LNCaP clone FGC (cell line): ENCODE data around the gene FAM168A.
A peak's percentile ranks its signal among the peaks of the same experiment; 100 is the strongest.

ENCODE experiments used
- DNase-seq: peaks from one replicate; pipeline ENCODE4 v3.0.0-alpha.2; 2011; ENCODE audit warnings: low read depth
- H3K4me3 ChIP-seq: 2 replicates; pipeline ENCODE4 v1.5.1; 2011; ENCODE audit warnings: mild to moderate bottlenecking, low read depth, low read length, control low read depth
- CTCF ChIP-seq: IDR thresholded peaks from 2 replicates; pipeline ENCODE4 v1.5.1; 2012; ENCODE audit warnings: mild to moderate bottlenecking; ENCODE audit not compliant: control insufficient read depth, insufficient read depth; ENCODE audit errors: extremely low read depth

FAM168A gene

DNA sequence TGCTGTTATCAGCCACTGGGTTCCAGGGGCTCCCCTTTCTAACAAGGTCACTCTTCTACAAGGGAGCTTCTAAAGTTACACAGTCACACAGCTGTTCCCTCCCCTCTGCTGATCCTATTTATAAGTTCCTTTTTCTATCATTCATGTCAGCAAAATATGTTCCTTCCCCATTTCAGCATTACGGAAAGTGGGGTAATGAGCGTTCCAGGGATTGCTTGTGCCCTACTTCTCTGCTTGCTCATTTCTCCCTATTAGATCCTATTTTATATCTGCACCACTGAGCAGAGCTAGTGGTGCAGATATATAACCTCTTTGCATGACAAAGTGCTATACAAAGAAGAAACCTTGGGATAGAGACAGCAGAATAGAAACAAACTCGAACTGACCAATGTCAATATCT is 25.8 kb upstream of the FAM168A start:
- no peak overlapping the region for H3K4me3 ChIP-seq
- DNase-seq: no peak
- no peak for TF ChIP-seq CTCF

DNA sequence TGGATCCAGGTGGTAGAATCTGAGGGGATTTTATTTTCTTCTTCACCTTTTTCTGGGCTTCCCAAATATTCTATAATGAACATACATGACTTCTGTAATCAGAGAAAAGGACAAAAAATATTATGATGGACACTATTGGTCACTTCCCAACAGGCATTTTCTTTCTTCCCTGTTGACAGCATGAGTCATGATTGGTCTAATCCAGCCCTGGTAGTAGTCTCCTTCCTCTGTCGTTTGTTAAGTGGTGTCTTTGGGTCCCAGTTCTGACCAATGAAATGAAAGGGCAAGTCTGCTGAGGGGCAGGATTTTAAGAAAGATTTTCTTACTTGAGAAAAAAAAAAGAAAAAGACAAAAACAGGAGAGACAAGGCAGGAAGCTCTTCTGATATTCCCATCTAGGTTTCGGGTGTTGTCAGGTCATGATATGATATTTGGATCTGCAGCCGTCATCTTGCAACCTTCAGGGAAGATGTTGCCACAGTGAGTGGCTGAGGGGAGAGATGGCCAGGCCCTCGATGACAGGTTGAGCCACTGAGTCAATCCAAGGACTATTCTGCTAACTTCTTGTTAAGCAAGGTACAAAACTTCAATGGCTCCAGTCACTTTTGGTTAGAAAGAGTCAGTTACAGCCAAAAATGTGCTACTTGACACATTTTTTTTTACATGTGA is 25.1 kb upstream of the FAM168A start:
- no peak for TF ChIP-seq CTCF

DNA sequence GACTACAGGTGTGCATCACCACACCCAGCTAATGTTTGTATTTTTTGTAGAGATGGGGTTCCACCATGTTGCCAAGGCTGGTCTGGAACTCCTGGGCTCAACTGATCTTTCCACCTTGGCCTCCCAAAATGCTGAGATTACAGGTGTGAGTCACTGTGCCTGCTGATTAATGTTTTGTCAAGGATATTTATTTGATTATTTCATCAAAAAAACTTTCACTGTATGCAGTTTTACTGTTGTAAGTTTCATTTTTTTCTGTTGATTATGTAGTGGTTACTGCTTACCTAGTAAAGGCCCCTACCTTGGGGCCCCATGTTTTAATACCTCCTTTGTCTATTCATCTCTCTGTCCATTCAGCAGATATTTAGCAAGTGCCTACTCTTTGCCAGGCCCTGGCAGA is 16.7 kb upstream of the FAM168A start:
- no peak for DNase-seq
- TF ChIP-seq CTCF: no peak
- H3K4me3 ChIP-seq: no peak overlapping the region

More for the DNA sequence above, 25.1 kb upstream of the FAM168A start:
- DNase-seq: no peak
- no peak overlapping the region for H3K4me3 ChIP-seq

- no peak overlapping the region for H3K4me3 ChIP-seq
- no peak for DNase-seq
- no peak for TF ChIP-seq CTCF
These were observed 14.8 kb upstream of the FAM168A start for GRCh38 chr11:73612601-73613140.

- DNase-seq: no peak
- no peak for TF ChIP-seq CTCF
- peak overlapping the region; percentile 75 for H3K4me3 ChIP-seq
These were observed 937 bp upstream of the FAM168A start for GRCh38 chr11:73598719-73599379.

DNA sequence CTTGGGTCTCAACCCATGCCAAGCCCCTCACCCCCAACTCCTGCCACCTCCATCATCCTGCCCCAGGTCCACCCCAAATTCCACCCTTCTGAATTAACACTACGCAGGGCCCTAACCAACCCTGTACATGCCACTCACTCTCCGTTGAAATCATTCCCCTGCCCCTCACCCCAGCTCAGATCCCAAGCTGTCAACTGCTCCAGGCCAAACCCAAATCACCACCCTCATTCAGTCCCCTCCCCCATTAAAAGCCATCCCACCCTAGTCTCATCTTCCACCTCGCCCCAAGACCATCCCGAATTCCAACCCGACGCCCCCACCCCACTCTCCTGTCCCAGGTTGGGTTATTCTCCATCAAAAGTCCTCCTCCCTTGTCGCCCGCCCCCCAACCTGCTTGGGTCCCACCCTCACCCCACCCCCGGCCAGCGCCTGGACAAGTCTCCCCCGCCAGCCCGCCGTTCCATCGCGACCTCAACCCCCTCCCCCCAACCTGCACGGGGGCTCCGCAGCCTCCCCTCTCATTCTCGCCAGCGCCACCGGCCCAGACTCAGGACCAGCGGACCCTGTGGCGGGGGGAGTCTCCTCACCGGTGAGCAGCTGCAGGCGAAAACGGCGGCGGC is 466 bp downstream of the FAM168A start:
- no peak for TF ChIP-seq CTCF
- DNase-seq: no peak
- peak overlapping the region; percentile 75 for H3K4me3 ChIP-seq
